Neural crest cell (in vitro differentiated cells): ENCODE data around the gene ADK. TPM values are rescaled to one million over a fixed set of nuclear protein-coding genes. Genes with fewer than 3 reads are reported as not detected.
A peak's percentile ranks its signal among the peaks of the same experiment; 100 is the strongest.

Experiments
- DNase-seq: peaks from one replicate; pipeline ENCODE4 v3.0.0; 2021; ENCODE audit warnings: low read depth, mixed read lengths, low spot score
- H3K27ac Mint-ChIP-seq: one replicate; pipeline ENCODE4 v1.8.0; 2021; ENCODE audit warnings: mild to moderate bottlenecking, mixed read lengths; ENCODE audit not compliant: unreplicated experiment
- H3K27me3 Mint-ChIP-seq: 2 replicates; pipeline ENCODE4 v1.8.0; 2021; ENCODE audit warnings: low read depth, mild to moderate bottlenecking, mixed read lengths
- H3K36me3 Mint-ChIP-seq: 2 replicates; pipeline ENCODE4 v1.8.0; 2021; ENCODE audit warnings: low read depth, mild to moderate bottlenecking, mixed read lengths
- H3K4me1 Mint-ChIP-seq: 2 replicates; pipeline ENCODE4 v1.8.0; 2021; ENCODE audit warnings: mixed read lengths
- H3K4me3 Mint-ChIP-seq: one replicate; pipeline ENCODE4 v1.8.0; 2021; ENCODE audit warnings: mild to moderate bottlenecking, mixed read lengths
- H3K9me3 Mint-ChIP-seq: 2 replicates; pipeline ENCODE4 v1.8.0; 2021; ENCODE audit warnings: mixed read lengths
- CTCF ChIP-seq: fragments of 200-600 bp; sonication (generic); conservative IDR thresholded peaks from 2 replicates; pipeline ENCODE4 v1.5.0; 2021; ENCODE audit warnings: antibody characterized with exemption, mild to moderate bottlenecking
- total RNA-seq: library from RNA; stranded (reverse); gene quantifications from 2 replicates; pipeline ENCODE4 v1.2.1, GENCODE V29; 2021

Gene ADK
- total RNA-seq, 1 donor from 2014 or later: 35.6 TPM

GRCh38 chr10:74753442-74754211 lies 602.6 kb downstream of the ADK start:
- Mint-ChIP-seq H3K4me3 (no peak overlapping the region), H3K27me3 (no peaks in the 10 kb centered on the region), H3K4me1 (peaks cover 20% of the 10 kb centered on the region), H3K36me3 (no peaks in the 10 kb centered on the region), H3K27ac (peak overlapping the region; percentile 53), H3K9me3 (no peaks in the 10 kb centered on the region)
- TF ChIP-seq CTCF: no peak
- no peak for DNase-seq

DNA sequence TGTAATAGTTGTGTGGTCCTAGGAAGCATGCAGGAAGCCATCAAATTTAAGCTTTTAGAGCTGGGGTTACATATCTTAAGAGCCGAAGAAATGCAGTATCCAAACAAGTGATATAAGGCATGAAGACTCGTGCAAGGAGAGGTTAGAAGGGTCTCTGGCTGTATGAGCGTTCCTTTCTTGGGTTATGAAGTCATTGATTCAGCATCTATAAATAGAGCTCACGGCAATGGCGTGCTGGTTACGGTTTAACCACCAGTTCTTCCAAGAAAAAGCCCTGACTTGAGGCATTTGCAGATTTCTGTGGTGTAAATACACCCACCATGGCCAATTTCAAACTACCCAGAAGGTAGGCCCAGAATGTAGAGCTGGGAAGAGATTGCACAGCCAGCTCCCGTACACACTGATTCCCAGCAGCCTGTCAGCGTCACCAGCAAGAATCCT lies 603.4 kb downstream of the ADK start:
- DNase-seq: no peak
- Mint-ChIP-seq H3K9me3 (no peaks in the 10 kb centered on the region), H3K27ac (peak overlapping the region; percentile 53), H3K36me3 (no peaks in the 10 kb centered on the region), H3K27me3 (no peaks in the 10 kb centered on the region), H3K4me1 (peaks cover 13% of the 10 kb centered on the region), H3K4me3 (no peak overlapping the region)
- TF ChIP-seq CTCF: no peak

DNA sequence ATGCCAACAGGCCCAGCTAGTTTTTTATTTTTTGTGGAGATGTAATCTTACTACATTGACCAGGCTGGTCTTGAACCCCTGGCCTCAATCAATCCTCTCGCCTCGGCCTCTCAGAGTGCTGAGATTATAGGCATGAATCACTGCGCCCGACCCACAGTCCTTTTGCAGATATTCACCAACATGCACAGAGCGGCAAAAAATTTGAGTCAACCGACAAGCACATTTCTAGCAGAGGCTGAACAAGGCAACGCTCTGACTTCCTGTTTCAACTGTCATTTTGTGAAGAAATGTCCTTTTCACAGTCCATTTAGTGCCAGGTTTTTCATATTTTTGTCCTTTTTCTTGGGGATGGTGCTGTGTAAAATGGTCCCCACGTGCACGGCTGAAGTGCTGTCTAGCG lies 604.3 kb downstream of the ADK start:
- TF ChIP-seq CTCF: no peak
- Mint-ChIP-seq H3K4me1 (peaks cover 13% of the 10 kb centered on the region), H3K4me3 (no peak overlapping the region), H3K27me3 (no peaks in the 10 kb centered on the region), H3K9me3 (no peaks in the 10 kb centered on the region), H3K36me3 (no peaks in the 10 kb centered on the region), H3K27ac (peak overlapping the region; percentile 58)
- DNase-seq: no peak

Other genes with a start within 250 kb of the ADK start
- gene PLAU, start 240.1 kb upstream of the ADK start, total RNA-seq: 3.5 and 4.2 TPM in 2 replicates
- gene VCL, start 153.1 kb upstream of the ADK start, total RNA-seq: 64.6 and 74.6 TPM in 2 replicates
- 69.5 and 73.1 TPM in 2 replicates for gene AP3M1, start 393 bp upstream of the ADK start, total RNA-seq